Measurements from ENCODE around the gene CABP5.
"Not testable (repeated sequence)": the region's sequence is repeated elsewhere in the genome, so short reads cannot be mapped to it uniquely, and the experiment has no call there.

Gene CABP5

DNA sequence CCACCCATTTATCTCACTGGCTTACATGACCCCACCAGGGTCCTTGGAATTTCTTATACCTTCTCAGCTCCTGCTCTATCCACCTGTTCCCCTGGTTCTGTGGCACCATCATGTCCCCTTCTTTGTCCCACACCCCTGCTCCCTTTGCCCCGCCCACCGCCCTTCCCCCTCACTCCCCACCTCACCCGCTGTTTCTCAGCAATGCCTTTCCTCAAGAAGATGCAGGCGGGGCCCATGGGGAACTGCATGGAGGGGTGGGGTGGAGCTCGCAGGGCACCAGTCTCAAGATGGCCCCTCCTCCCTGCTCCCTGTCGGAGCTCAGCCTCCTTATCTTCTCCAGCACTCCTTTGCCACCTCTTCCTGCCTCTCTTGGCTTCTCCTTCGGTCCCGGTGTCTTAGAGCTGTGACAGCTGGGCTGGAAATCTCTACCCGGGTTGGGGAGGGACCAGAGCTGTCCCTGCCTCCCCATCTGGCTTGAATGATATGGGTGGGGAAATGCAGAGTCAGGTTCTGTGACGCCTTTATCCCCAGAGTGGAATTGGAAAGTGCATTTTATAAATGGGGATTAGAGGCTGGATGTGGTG, at the start of gene CABP5:
CABP5 (minus strand) TSS at position 405 of the 584 bp plus-strand sequence; CDS start at position 248, 157 bp downstream.
- no peak for DNase-seq (ENCODE audit: extremely low read depth, low read depth)
- TF ChIP-seq, protein P1, sequence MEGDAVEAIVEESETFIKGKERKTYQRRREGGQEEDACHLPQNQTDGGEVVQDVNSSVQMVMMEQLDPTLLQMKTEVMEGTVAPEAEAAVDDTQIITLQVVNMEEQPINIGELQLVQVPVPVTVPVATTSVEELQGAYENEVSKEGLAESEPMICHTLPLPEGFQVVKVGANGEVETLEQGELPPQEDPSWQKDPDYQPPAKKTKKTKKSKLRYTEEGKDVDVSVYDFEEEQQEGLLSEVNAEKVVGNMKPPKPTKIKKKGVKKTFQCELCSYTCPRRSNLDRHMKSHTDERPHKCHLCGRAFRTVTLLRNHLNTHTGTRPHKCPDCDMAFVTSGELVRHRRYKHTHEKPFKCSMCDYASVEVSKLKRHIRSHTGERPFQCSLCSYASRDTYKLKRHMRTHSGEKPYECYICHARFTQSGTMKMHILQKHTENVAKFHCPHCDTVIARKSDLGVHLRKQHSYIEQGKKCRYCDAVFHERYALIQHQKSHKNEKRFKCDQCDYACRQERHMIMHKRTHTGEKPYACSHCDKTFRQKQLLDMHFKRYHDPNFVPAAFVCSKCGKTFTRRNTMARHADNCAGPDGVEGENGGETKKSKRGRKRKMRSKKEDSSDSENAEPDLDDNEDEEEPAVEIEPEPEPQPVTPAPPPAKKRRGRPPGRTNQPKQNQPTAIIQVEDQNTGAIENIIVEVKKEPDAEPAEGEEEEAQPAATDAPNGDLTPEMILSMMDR (IDR thresholded peaks at IDR 0.05; ENCODE audit: low read depth, low read length): no peak

DNA sequence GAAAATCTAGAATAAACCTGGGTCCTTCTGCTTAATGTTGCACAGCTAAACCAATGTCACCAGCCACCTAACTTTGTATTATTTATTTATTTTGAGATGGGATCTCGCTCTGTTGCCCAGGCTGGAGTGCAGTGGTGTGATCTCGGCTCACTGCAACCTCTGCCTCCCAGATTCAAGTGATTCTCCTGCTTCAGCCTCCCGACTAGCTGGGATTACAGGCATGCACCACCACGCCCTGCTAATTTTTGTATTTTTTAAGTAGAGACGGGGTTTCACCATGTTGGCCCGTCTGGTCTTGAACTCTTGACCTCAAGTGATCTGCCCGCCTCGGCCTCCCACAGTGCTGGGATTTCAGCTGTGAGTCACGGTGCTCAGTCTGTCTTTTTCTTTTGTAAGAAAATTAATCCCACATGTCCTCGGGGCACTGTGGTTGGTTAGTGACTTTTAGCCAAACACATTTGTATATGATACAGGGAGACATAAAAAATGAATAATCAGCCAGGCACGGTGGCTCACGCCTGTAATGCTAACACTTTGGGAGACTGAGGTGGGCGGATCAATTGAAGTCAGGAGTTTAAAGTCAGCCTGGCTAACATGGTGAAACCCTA, 47.3 kb upstream of the CABP5 start:
- DNase-seq (ENCODE audit: extremely low read depth, low read depth): peak; percentile 93

DNA sequence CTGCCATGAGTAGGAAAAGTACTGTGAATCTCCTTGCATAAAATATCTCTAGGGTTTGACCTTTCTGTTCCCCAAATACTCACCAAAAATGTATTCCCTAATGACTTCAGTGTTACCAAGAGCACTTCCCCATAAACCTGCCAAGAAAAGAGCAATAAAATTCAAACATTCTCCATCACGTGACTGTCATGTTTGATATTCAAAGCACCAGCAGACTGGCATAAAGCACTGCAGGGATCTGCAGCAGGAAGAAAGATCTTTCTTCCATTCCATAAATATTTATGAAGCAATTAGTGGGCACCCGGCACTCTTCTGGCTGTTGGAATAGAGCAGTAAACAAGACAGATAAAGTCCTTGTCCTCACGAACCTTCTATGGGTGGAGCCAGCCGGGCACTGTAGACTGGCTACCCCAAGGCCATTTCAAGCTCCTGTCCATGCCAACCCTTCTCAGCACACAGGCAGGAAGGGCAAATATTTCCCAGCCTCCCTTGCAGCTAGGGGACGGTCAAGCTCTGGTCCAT, 46.5 kb upstream of the CABP5 start:
- no peak for DNase-seq (ENCODE audit: extremely low read depth, low read depth)

DNA sequence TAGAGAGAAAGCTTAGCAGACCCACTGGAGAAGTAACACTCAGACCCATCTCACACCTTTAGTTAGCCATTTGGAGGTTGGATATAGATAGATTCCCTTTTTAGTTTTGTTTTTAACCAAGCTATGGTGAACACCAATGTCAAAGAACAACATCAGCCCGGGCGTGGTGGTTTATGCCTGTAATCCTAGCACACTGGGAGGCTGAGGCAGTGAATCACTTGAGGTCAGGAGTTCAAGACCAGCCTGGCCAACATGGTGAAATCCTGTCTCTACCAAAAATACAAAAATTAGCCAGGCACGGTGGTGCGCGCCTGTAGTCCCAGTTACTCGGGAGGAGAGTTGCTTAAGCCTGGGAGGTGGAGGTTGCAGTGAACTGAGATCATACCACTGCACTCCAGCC, 45.1 kb upstream of the CABP5 start:
- DNase-seq (ENCODE audit: extremely low read depth, low read depth): not testable (repeated sequence)

More for the DNA sequence above, 46.5 kb upstream of the CABP5 start:
- TF ChIP-seq, protein P1 (IDR thresholded peaks at IDR 0.05; ENCODE audit: low read depth, low read length): no peak

DNA sequence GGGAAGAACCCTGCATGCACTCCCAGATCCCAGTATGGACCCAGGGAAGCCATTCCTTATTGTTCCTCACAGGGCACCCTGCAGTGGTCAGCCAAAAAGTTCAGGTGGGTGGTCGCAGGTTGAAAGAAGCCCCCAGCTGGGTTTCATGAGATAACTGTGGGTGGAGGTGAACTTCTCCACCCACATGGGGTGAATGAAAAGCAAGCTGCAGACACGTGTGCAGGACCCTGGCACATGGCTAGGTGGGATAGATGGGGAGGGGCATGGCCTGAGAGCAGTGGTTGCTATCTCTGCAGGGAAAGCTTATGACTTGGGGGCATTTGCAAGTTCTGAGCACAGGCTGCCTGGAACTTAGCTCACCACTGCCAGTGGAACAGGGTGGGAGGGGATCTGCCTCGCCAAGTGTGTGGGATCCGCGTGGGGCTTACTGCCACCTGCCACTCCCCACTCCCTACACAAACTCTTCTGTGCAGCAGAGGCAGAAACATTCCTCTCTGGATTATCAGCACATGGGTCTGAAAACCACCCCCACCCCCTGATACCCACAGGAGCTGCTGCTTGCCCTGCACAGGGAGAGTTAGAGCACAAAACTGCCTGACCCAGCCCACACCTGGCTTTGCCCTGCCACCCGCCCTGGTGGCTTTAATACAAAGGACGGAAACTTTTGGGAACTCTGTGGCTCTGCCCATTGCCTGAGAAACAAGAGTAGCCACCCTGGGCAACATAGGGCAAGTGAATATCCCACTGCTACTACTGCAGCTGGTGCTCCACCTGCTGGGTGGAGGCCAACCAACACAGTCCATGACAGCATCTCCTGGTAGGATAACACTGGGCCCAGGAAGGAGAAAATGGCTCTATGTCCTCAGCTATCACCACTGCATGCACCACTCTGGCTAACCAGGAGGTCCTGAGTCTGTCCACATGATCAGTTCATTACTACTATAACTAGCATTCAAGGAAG, 42.3 kb upstream of the CABP5 start:
- no peak for DNase-seq (ENCODE audit: extremely low read depth, low read depth)
- TF ChIP-seq, protein P1 (IDR thresholded peaks at IDR 0.05; ENCODE audit: low read depth, low read length): no peak

DNA sequence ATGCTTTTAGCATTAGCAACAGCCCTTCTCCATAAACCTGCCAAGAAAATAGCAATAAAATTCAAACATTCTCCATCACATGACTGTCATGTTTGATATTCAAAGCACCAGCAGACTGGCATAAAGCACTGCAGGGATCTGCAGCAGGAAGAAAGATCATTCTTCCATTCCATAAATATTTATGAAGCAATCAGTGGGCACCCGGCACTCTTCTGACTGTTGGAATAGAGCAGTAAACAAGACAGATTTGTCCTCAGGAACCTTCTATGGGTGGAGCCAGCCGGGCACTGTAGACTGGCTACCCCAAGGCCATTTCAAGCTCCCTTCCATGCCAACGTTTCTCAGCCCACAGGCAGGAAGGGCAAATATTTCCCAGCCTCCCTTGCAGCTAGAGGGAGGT, 41.2 kb upstream of the CABP5 start:
- no peak for DNase-seq (ENCODE audit: extremely low read depth, low read depth)
- TF ChIP-seq, protein P1 (IDR thresholded peaks at IDR 0.05; ENCODE audit: low read depth, low read length): no peak

DNA sequence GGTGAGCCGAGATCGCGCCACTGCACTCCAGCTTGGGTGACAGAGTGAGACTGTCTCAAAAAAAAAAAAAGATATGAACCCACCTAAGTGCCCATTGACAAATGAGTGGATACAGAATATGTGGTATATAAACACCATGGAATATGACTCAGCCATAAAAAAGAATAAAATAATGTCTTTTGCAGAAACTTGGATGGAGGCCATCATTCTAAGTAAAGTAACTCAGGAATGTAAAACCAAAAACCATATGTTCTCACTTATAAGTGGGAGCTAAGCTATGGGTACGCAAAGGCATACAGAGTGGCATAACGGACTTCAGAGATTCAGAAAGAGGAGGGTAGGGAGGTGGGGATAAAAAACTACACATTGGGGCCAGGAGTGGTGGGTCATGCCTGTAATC, 37.2 kb upstream of the CABP5 start:
- TF ChIP-seq, protein P1 (IDR thresholded peaks at IDR 0.05; ENCODE audit: low read depth, low read length): no peak
- DNase-seq (ENCODE audit: extremely low read depth, low read depth): no peak

DNA sequence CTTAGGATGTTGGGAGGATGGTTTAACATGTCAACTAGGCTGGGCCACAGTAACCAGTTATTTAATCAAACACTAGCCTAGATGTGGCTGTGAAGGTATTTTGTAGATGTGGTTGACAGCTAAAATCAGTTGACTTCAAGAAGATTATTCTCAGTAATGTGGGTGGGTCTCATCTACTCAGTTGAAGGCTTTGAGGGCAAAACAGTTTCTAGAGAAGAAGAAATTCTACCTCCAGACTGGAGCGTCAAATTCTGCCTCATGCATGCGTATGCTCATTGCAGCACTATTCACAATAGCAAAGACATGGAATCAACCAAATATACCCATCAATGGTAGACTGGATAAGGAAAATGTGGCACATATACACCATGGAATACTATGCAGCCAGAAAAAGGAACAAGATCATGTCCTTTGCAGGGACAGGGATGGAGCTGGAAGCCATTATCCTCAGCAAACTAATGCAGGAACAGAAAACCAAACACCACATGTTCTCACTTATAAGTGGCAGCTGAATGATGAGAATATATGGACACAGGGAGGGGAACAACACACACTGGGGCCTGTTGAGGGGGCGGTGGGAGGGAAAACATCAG, 26.4 kb upstream of the CABP5 start:
- not testable (repeated sequence) for DNase-seq (ENCODE audit: extremely low read depth, low read depth)
